Small intestine (tissue), 7 donors: ENCODE data around the gene GABARAP. TPM values are rescaled to one million over a fixed set of nuclear protein-coding genes. Genes with fewer than 3 reads are reported as not detected.
A peak's percentile ranks its signal among the peaks of the same experiment; 100 is the strongest.

ENCODE experiments used
- DNase-seq, 2 donors: peaks; one replicate each; pipeline versions ENCODE4 v3.0.0 to v3.0.0-alpha.2; 2013
- FAIRE-seq: peaks from 2 replicates; lab custom pipeline; 2012; peaks lifted over from hg19 to GRCh38; lab: Jason Lieb, UNC
- H3K27ac ChIP-seq, 3 donors: one replicate each; pipeline ENCODE4 v1.5.1; 2013; ENCODE audit warnings: low read length in 2 of 3, mild to moderate bottlenecking in 2 of 3, control low read depth in 1 of 3, inconsistent platforms in 1 of 3, low read depth in 1 of 3, moderate library complexity in 1 of 3
- H3K27me3 ChIP-seq, 3 donors: one replicate each; pipeline ENCODE4 v1.6.1; 2013; ENCODE audit warnings: low read length in 3 of 3, inconsistent platforms in 1 of 3; ENCODE audit not compliant: control insufficient read depth in 3 of 3, insufficient read depth in 3 of 3
- H3K36me3 ChIP-seq, 3 donors: one replicate each; pipeline ENCODE4 v1.6.1; 2013; ENCODE audit warnings: low read length in 3 of 3, inconsistent platforms in 1 of 3, low read depth in 1 of 3, mild to moderate bottlenecking in 1 of 3, moderate library complexity in 1 of 3; ENCODE audit not compliant: control insufficient read depth in 3 of 3, insufficient read depth in 2 of 3
- H3K4me1 ChIP-seq, 3 donors: one replicate each; pipeline ENCODE4 v1.6.1; 2013; ENCODE audit warnings: low read length in 2 of 3, inconsistent platforms in 1 of 3, low read depth in 1 of 3, mild to moderate bottlenecking in 1 of 3, moderate library complexity in 1 of 3; ENCODE audit not compliant: control insufficient read depth in 3 of 3, insufficient read depth in 2 of 3
- H3K4me3 ChIP-seq, 3 donors: one replicate each; pipeline ENCODE4 v1.5.1; 2013; ENCODE audit warnings: low read length in 3 of 3, control low read depth in 1 of 3, inconsistent platforms in 1 of 3, low read depth in 1 of 3, mild to moderate bottlenecking in 1 of 3, moderate library complexity in 1 of 3
- H3K9me3 ChIP-seq, 2 donors: one replicate each; pipeline ENCODE4 v1.6.1; 2013; ENCODE audit warnings: low read depth in 1 of 2, low read length in 1 of 2; ENCODE audit not compliant: control insufficient read depth in 2 of 2, insufficient read depth in 1 of 2
- WGBS, 3 donors: extraction: QIAGEN DNeasy Blood & Tissue Kit; methylation state at CpG; one replicate each; pipeline ENCODE4 v1.1.7; 2013; 5-methylcytosine and 5-hydroxymethylcytosine counted together
- polyA plus RNA-seq, 4 donors: library from polyadenylated mRNA; stranded (reverse) in 3 of 4; unstranded in 1 of 4; fragments of 200-250 nt in 3 of 4; fragments of 120-200 nt in 1 of 4; gene quantifications; one replicate each; pipeline versions ENCODE4 v1.2.1 to v1.2.3, GENCODE V29; 2013
- donor health status: healthy with polysubstance abuse.
- donor health status: control.
- donor health status: control.
- donor health status: Bipolar disorder and iron deficiency.
- donor health status: healthy.

The GABARAP gene
- polyA plus RNA-seq, 4 donors = 541 to 1,100 (median 797) TPM

DNA sequence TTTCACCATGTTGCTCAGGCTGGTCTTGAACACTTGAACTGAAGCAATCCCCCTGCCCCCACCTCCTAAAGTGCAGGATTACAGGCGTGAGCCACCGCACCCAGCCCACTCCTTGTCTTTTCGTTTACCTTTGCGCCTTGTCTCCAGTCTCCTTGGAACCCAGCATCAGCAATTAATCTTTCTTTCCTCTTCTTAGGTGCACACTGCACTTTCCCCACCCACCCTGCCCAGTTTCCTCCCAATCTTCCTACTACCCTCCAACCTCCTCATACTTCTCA lies 21.5 kb upstream of the GABARAP start:
- Histone ChIP-seq H3K27ac (peak overlapping the region; percentile 95 to 99 (median 97)), H3K9me3 (no peaks in the 10 kb centered on the region), H3K4me1 (peaks cover 0 to 20% (median 0%) of the 10 kb centered on the region in 3 donors), H3K4me3 (peak overlapping the region in 2 of 3 donors; percentile 74 to 76), H3K27me3 (peaks cover 0 to 6% (median 0%) of the 10 kb centered on the region in 3 donors), H3K36me3 (peaks cover 0 to 22% (median 2%) of the 10 kb centered on the region in 3 donors)
- no peak for FAIRE-seq
- WGBS, 3 donors = 9 to 31% (median 28%) methylated on average over 4 of the region's 4 CpGs
- peak; percentile 71 to 89 for DNase-seq

DNA sequence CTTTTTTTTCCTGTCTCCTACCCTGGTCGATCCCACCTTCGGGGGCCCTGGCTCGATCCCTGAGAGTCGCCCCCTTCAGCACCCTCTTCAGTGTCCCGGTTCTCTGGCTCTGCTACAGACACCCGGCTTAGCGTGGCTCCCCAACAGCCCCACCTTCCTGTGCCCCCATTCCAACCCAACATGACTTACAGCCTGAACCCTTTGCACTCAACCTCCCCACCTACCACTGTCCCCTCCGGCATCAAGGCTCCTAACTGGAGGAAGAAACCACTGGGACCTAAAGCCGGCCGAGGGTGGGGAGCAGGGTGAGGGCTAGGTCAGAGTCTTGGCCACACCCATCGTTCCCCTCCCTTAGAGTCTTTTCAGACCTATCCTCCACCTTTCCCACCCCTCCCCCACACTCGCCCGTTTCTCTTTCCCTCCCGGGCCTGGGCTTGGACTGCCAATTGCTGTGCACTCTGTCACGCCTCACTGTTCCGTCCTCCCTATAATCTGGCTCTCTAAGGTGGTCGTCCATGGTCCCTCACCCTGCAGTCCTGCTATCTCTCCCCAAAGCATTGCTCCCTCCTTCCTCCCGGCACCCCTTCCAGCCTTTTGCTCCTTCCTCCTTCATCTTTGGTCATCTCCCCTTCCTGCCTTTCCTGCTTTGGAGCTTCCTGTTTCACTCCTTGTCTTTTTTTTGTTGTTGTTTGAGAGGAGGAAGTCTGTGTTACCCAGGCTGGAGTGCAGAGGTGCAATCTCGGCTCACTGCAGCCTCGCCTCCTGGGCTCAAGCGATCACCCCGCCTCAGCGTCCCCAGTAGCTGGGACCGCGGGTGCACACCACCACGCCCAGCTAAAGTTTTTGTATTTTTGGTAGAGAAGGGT lies 20.9 kb upstream of the GABARAP start:
- Histone ChIP-seq H3K9me3 (no peaks in the 10 kb centered on the region), H3K4me3 (peak overlapping the region; percentile 54 to 76 (median 74)), H3K27ac (peak overlapping the region; percentile 95 to 99 (median 97)), H3K27me3 (peaks cover 0 to 6% (median 0%) of the 10 kb centered on the region in 3 donors), H3K36me3 (peaks cover 0 to 27% (median 2%) of the 10 kb centered on the region in 3 donors), H3K4me1 (peaks cover 0 to 25% (median 0%) of the 10 kb centered on the region in 3 donors)
- WGBS, 3 donors = 0 to 6% (median 4%) methylated on average over 25 to 26 of the region's 26 CpGs
- DNase-seq (peak; percentile 94 to 97), FAIRE-seq (no peak)

DNA sequence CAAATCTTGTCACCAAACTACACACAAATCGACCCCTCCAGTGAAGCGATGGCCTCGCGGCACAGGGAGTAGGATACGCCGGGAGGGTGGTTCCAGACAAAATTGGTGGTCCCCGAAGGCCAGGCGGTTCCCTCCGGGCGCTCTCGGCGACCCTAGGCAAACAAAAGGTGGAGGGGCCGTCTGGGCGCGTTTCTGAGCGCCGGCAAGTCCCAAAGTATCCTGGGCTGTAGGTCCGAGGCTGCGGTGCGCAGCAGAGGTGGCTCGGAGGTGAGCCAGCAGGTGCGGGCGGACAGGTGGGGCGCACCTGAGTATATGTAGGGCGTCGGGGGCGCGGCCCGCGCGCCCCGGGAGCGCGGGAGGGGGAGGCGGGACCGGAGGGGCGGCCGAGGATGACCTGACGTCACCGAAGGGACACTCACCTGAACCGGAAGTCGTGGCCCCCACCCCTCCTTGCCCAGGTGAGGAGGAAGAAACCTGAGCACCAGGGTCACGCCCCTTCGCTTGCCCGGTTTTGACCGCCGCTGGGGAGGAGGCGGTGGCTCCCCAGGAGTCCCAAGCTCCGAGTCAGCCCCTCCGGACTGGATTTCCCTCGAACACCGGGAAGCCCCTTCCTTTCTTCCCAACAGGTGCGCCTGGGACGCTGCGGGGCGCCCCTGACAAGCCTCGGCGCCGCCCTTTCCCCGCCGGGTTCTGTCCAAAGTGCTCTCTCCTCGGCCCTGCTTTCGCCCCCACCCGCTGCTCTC lies 20.1 kb upstream of the GABARAP start, which contains the start of gene CLDN7:
CLDN7 (minus strand) TSS at position 287 of the 743 bp plus-strand sequence. CDS start 435 bp downstream, outside the sequence.
- no peaks in the 10 kb centered on the region for H3K9me3 ChIP-seq
- peak within 1 kb of the TSS; percentile 75 to 89 (median 76) for H3K4me3 ChIP-seq
- H3K4me1 ChIP-seq = peaks cover 0 to 33% (median 0%) of the 10 kb centered on the region in 3 donors
- H3K36me3 ChIP-seq = peaks cover 0 to 35% (median 2%) of the 10 kb centered on the region in 3 donors
- peak within 1 kb of the TSS; percentile 95 to 99 (median 99) for H3K27ac ChIP-seq
- FAIRE-seq (no peak), DNase-seq (peak; percentile 97 to 98)
- 4 to 7% (median 5%) methylated on average over 40 to 64 of the region's 64 CpGs for WGBS, 3 donors
- peaks cover 0 to 6% (median 0%) of the 10 kb centered on the region in 3 donors for H3K27me3 ChIP-seq

DNA sequence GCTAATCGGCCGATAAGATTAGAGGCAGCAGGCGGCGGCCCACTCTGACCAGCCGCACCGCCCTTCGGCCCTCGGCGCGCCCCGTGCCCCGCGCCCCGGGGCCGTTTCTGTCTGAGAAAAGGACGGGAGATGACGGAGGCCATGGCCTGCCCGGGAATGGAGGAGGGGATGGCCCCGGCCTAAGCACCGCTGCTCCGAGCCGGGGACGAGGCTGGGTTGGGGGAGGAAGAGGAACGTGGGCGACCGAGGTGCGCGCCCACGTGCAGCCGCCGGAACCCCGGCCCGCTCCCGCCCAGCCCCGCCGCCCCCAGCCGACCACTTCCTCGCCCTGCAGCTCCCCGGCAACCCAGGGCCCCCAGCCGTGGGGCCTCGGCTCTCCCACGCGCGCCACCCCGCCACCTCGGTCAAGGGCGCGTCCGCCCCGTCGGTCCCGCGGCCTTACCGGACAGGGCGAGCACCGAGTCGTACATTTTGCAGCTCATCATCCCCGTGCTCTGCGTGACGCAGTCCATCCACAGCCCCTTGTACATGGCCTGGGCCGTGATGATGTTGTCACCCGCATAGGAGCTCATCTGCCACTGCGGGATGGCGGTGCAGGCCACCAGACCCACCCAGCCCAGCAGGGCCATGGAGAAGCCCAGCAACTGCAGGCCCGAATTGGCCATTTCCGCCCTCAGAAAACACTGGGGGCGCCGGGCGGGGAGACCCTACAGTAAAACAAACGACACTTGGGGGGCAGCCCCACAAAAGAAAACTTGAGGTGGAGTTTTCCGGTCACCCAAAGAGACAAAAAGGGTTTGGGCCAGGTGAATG lies 19.3 kb upstream of the GABARAP start:
- WGBS, 3 donors = 2 to 5% (median 4%) methylated on average over 54 to 71 of the region's 71 CpGs
- H3K4me1 ChIP-seq = peaks cover 0 to 40% (median 0%) of the 10 kb centered on the region in 3 donors
- DNase-seq = no peak
- H3K36me3 ChIP-seq = peaks cover 0 to 42% (median 4%) of the 10 kb centered on the region in 3 donors
- peak overlapping the region; percentile 75 to 89 (median 76) for H3K4me3 ChIP-seq
- peak overlapping the region; percentile 95 to 99 (median 99) for H3K27ac ChIP-seq
- no peaks in the 10 kb centered on the region for H3K9me3 ChIP-seq
- no peak for FAIRE-seq
- peaks cover 0 to 6% (median 0%) of the 10 kb centered on the region in 3 donors for H3K27me3 ChIP-seq

DNA sequence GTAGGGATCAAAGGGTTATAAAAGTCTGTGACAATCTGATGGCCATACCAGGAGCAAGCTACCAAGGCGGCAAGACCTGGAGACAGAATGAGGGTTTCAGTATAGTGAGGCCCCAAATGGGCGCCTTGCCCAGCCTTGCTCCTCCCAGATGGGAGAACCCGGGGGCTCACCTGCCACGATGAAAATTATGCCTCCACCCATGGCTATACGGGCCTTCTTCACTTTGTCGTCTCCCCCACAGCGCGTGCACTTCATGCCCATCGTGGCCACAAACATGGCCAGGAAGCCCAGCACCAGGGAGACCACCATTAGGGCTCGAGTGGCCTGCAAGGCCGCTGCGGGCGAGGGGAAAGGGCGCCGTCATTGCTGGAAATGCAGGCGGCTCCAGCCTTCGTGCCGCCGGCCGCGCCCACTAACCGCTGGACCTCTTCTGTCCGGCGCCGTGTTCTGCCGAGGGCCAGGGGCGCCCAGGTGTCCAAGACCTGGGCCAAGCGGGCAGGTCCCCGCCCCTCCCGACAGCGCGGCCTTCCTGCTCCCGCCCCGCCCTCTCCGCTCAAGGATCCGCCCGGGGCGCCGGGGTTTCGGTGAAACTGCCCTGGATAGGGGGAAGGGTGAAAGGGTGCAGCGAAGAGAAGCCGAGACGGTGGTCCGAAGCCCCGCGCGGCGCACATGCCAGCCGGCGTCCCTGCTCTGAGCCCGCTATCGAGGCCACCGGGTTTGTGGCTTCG lies 18.6 kb upstream of the GABARAP start:
- FAIRE-seq (no peak), DNase-seq (peak; percentile 76 to 86)
- Histone ChIP-seq H3K27me3 (peaks cover 0 to 6% (median 0%) of the 10 kb centered on the region in 3 donors), H3K27ac (peak overlapping the region; percentile 95 to 99 (median 99)), H3K36me3 (peaks cover 0 to 50% (median 5%) of the 10 kb centered on the region in 3 donors), H3K9me3 (no peaks in the 10 kb centered on the region), H3K4me3 (peak overlapping the region; percentile 75 to 89 (median 76)), H3K4me1 (peaks cover 0 to 44% (median 0%) of the 10 kb centered on the region in 3 donors)
- WGBS, 3 donors = 1 to 9% (median 3%) methylated on average over 43 to 54 of the region's 54 CpGs

DNA sequence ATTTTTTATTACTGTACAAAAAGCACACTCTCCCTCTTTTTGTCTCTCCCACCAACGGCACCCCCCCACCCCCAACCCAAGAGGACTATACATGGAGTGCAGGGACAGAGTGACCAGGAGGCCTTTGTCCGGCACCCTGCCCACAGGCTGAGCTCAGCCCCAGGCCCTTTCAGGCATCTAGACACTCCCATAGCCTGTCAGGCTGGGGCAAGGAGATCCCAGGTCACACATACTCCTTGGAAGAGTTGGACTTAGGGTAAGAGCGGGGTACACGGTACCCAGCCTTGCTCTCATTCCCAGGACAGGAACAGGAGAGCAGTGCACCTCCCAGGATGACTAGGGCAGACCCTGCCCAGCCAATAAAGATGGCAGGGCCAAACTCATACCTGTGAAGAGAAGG lies 17.9 kb upstream of the GABARAP start:
- Histone ChIP-seq H3K27me3 (peaks cover 0 to 6% (median 0%) of the 10 kb centered on the region in 3 donors), H3K4me3 (peak overlapping the region; percentile 75 to 89 (median 76)), H3K4me1 (peaks cover 0 to 44% (median 0%) of the 10 kb centered on the region in 3 donors), H3K9me3 (no peaks in the 10 kb centered on the region), H3K27ac (peak overlapping the region; percentile 95 to 99 (median 99)), H3K36me3 (peaks cover 0 to 56% (median 5%) of the 10 kb centered on the region in 3 donors)
- FAIRE-seq = no peak
- WGBS, 3 donors = 32 to 61% (median 54%) methylated on average over 4 of the region's 4 CpGs
- peak; percentile 45 to 53 for DNase-seq

DNA sequence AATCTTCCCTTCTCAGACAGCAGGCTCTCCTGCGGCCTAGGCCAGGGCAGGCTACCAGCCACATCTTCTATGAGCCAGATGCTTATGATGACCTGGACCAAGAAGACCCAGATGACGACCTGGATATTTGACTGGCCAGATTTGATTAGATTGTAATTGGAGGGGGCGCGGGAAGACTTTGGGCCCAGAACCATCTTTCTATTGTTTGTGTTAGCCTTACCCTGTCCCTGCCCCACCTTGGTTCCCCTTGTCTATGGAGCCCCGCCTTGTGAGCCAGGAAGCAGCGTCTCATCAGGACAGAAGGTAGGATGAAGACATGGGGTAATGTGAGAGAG lies 17.3 kb upstream of the GABARAP start:
- peaks cover 0 to 46% (median 0%) of the 10 kb centered on the region in 3 donors for H3K4me1 ChIP-seq
- 27 to 63% (median 53%) methylated on average over 6 of the region's 6 CpGs for WGBS, 3 donors
- H3K27ac ChIP-seq = peak overlapping the region; percentile 93 to 99 (median 99)
- H3K4me3 ChIP-seq = peak overlapping the region in 2 of 3 donors; percentile 76 to 89
- DNase-seq (no peak), FAIRE-seq (no peak)
- peaks cover 0 to 6% (median 0%) of the 10 kb centered on the region in 3 donors for H3K27me3 ChIP-seq
- peaks cover 0 to 61% (median 5%) of the 10 kb centered on the region in 3 donors for H3K36me3 ChIP-seq
- H3K9me3 ChIP-seq = no peaks in the 10 kb centered on the region
